ENCODE results near the gene GSPT1.

GRCh38 chr16:11819798-11820197 lies 96.0 kb downstream of the GSPT1 start:
- TF ChIP-seq, protein P1, sequence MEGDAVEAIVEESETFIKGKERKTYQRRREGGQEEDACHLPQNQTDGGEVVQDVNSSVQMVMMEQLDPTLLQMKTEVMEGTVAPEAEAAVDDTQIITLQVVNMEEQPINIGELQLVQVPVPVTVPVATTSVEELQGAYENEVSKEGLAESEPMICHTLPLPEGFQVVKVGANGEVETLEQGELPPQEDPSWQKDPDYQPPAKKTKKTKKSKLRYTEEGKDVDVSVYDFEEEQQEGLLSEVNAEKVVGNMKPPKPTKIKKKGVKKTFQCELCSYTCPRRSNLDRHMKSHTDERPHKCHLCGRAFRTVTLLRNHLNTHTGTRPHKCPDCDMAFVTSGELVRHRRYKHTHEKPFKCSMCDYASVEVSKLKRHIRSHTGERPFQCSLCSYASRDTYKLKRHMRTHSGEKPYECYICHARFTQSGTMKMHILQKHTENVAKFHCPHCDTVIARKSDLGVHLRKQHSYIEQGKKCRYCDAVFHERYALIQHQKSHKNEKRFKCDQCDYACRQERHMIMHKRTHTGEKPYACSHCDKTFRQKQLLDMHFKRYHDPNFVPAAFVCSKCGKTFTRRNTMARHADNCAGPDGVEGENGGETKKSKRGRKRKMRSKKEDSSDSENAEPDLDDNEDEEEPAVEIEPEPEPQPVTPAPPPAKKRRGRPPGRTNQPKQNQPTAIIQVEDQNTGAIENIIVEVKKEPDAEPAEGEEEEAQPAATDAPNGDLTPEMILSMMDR (conservative IDR thresholded peaks at IDR 0.05; ENCODE audit: low read length): no peak
- no peak for TF ChIP-seq EZH2phosphoT487 (IDR thresholded peaks at IDR 0.05; ENCODE audit: borderline replicate concordance)
